ENCODE results near the gene IDI1. TPM values are rescaled to one million over a fixed set of nuclear protein-coding genes. Genes with fewer than 3 reads are reported as not detected.

Gene IDI1
- total and polyA plus RNA-seq, 2 of the 13 experiments (the other 11 are each of a cell fraction or from before 2014, with no cell fraction given) = 44.4 to 145 TPM

- DNase-seq (ENCODE audit: low spot score) (no peak), FAIRE-seq (no peak), ATAC-seq (no peak)
- TF ChIP-seq ZBTB26 (CRISPR knock-in tag; IDR thresholded peaks at IDR 0.05; ENCODE audit: borderline replicate concordance) = no peak
- no peak for TF ChIP-seq ZNF468 (CRISPR knock-in tag; IDR thresholded peaks at IDR 0.05)
- TF ChIP-seq CERS6 (CRISPR knock-in tag; IDR thresholded peaks at IDR 0.05) = no peak
- no peak for TF ChIP-seq ISL2 (CRISPR knock-in tag; IDR thresholded peaks at IDR 0.05)
- TF ChIP-seq ZNF652 (CRISPR knock-in tag; IDR thresholded peaks at IDR 0.05; ENCODE audit: borderline replicate concordance, low read depth) = no peak
- no peak for TF ChIP-seq JUNB (CRISPR knock-in tag; IDR thresholded peaks at IDR 0.05; ENCODE audit: borderline replicate concordance)
- no peak for TF ChIP-seq DNMT3B (CRISPR knock-in tag; conservative IDR thresholded peaks at IDR 0.05)
- TF ChIP-seq JUND (CRISPR knock-in tag; IDR thresholded peaks at IDR 0.05) = no peak
- TF ChIP-seq PBX3 (CRISPR knock-in tag; IDR thresholded peaks at IDR 0.05; ENCODE audit: borderline replicate concordance) = no peak
- no peak for TF ChIP-seq ZMYM4 (CRISPR knock-in tag; IDR thresholded peaks at IDR 0.05)
- no peak for TF ChIP-seq MLX (CRISPR knock-in tag; IDR thresholded peaks at IDR 0.05)
- TF ChIP-seq ZNF883 (CRISPR knock-in tag; IDR thresholded peaks at IDR 0.05; ENCODE audit: not compliant biosample characterization) = no peak
- no peak for TF ChIP-seq TERF1 (CRISPR knock-in tag; IDR thresholded peaks at IDR 0.05)
- no peak for TF ChIP-seq FOSL2 (CRISPR knock-in tag; IDR thresholded peaks at IDR 0.05)
- Histone ChIP-seq H3K79me2 (ENCODE audit: insufficient read depth, low read length) (no peaks in the 10 kb centered on the region), H3K36me3 (replicated peaks in 1 of 2; ENCODE audit: control insufficient read depth in 1 of 2, insufficient read depth in 2 of 2, low read length in 2 of 2) (peaks cover 15 to 80% of the 10 kb centered on the region in 2 experiments), H4K20me1 (ENCODE audit: insufficient read depth, low read length) (peaks cover 3% of the 10 kb centered on the region; the same call in 1 of the 2 replicates), H3K4me3 (replicated peaks in 1 of 3; ENCODE audit: insufficient read depth in 1 of 3, low read depth in 2 of 3, low read length in 3 of 3) (no peak overlapping the region), H3K4me2 (ENCODE audit: low read depth, low read length) (no peak overlapping the region), H3K9me3 (ENCODE audit: low read length) (no peaks in the 10 kb centered on the region), H2AFZ (ENCODE audit: low read length) (no peak overlapping the region), H3K9ac (ENCODE audit: insufficient read depth, low read depth, low read length) (no peak overlapping the region), H3K27me3 (ENCODE audit: control insufficient read depth in 1 of 2, insufficient read depth in 2 of 2, low read length in 2 of 2) (no peaks in the 10 kb centered on the region), H3K27ac (ENCODE audit: extremely low read length, insufficient read depth, low read length) (no peak overlapping the region), H3K4me1 (ENCODE audit: insufficient read depth, low read length) (no peaks in the 10 kb centered on the region)
- CTCF ChIA-PET (ENCODE audit: low intra/inter-chr PET ratio, low total read pairs) = no interaction called here
- no TSS peak for BruUV-seq (replicated peaks)
- WGBS (ENCODE audit: low lambda C conversion rate) = 88% methylated on average over 19 of the region's 19 CpGs
- intact Hi-C loops (cut with micrococcal nuclease; ENCODE audit: unreplicated experiment) (no loop called here), in situ Hi-C loops (cut with HindIII; ENCODE audit: extremely low pct_ligation_motif_present, low pct_unique_long_range_greater_than_20kb) (no loop called here)
- POLR2A ChIA-PET = no interaction called here
Measured at GRCh38 chr10:1089017-1089689, 40.2 kb upstream of the IDI1 start.
